Natural killer cell (primary cell): ENCODE results near the gene ZNF506. TPM values are rescaled to one million over a fixed set of nuclear protein-coding genes. Genes with fewer than 3 reads are reported as not detected.
"Not testable (repeated sequence)": the region's sequence is repeated elsewhere in the genome, so short reads cannot be mapped to it uniquely, and the experiment has no call there.

Experiments
- ATAC-seq, 3 donors: fragments of 150-1000 bp in 2 of 3; fragments of 200-7000 bp in 1 of 3; cut with Tn5 transposase; 1 replicate in 1 of 3; 2 replicates in 2 of 3; pipeline ENCODE4 v1.10.0; 2021; ENCODE audit warnings: mild to moderate bottlenecking in 2 of 3, moderate library complexity in 2 of 3
- DNase-seq, 2 donors: peaks; one replicate each; pipeline versions ENCODE4 v3.0.0 to v3.0.0-alpha.2; 2013 to 2021; ENCODE audit warnings: mixed read lengths in 1 of 2
- H3K27ac ChIP-seq: one replicate; pipeline ENCODE4 v1.5.1; 2013; ENCODE audit warnings: mild to moderate bottlenecking, low read length
- H3K27me3 ChIP-seq: one replicate; pipeline ENCODE4 v1.6.1; 2013; ENCODE audit warnings: low read length; ENCODE audit not compliant: control insufficient read depth, insufficient read depth
- H3K36me3 ChIP-seq: one replicate; pipeline ENCODE4 v1.6.1; 2013; ENCODE audit warnings: low read length; ENCODE audit not compliant: control insufficient read depth, insufficient read depth
- H3K4me1 ChIP-seq: one replicate; pipeline ENCODE4 v1.6.1; 2013; ENCODE audit warnings: low read length; ENCODE audit not compliant: control insufficient read depth, insufficient read depth
- H3K4me3 ChIP-seq: one replicate; pipeline ENCODE4 v1.5.1; 2013; ENCODE audit warnings: low read length
- H3K9me3 ChIP-seq: one replicate; pipeline ENCODE4 v1.6.1; 2013; ENCODE audit warnings: low read length; ENCODE audit not compliant: control insufficient read depth, insufficient read depth
- H3K27ac Mint-ChIP-seq, 2 donors: one replicate each; pipeline ENCODE4 v1.8.0; 2022; ENCODE audit warnings: mild to moderate bottlenecking in 2 of 2, mixed read lengths in 2 of 2, moderate library complexity in 1 of 2
- H3K27me3 Mint-ChIP-seq, 2 donors: one replicate each; pipeline ENCODE4 v1.8.0; 2022; ENCODE audit warnings: low read depth in 2 of 2, mixed read lengths in 2 of 2
- H3K36me3 Mint-ChIP-seq: one replicate; pipeline ENCODE4 v1.8.0; 2022; ENCODE audit warnings: mixed read lengths
- H3K4me1 Mint-ChIP-seq, 2 donors: one replicate each; pipeline ENCODE4 v1.8.0; 2022; ENCODE audit warnings: mixed read lengths in 2 of 2
- H3K4me3 Mint-ChIP-seq: one replicate; pipeline ENCODE4 v1.8.0; 2022; ENCODE audit warnings: mild to moderate bottlenecking, moderate library complexity, mixed read lengths
- H3K9me3 Mint-ChIP-seq, 2 donors: one replicate each; pipeline ENCODE4 v1.8.0; 2022; ENCODE audit warnings: mixed read lengths in 2 of 2
- CTCF ChIP-seq: fragments of 200-600 bp; IDR thresholded peaks from one replicate; pipeline ENCODE4 v1.8.0; 2022; ENCODE audit warnings: antibody characterized with exemption
- WGBS: methylation state at CpG from one replicate; pipeline ENCODE4 v1.1.7; 2013; ENCODE audit warnings: missing lambda C conversion rate; ENCODE audit not compliant: insufficient coverage; 5-methylcytosine and 5-hydroxymethylcytosine counted together
- intact Hi-C: fragments of 100-400 bp; cut with micrococcal nuclease; formaldehyde crosslinking; loops from one replicate; pipeline ENCODE4 v1.14.2; 2022
- total RNA-seq, 4 donors: library from RNA; stranded (reverse); fragments of 120-200 nt in 1 of 4; gene quantifications; one replicate each; pipeline versions ENCODE4 v1.2.3 to v1.2.4, GENCODE V29; 2013 to 2022

The ZNF506 gene
- total RNA-seq, 3 donors from 2014 or later (not counting 1 experiment from before 2014, with no cell fraction given), result 35.0 to 62.8 (median 44.0) TPM

GRCh38 chr19:19865750-19866610 lies 44.4 kb upstream of the ZNF506 start, which contains the start of gene ZNF253:
ZNF253 (plus strand) TSS chr19:19865882; CDS start chr19:19865997, 115 bp downstream.
- H3K4me1 ChIP-seq, result peaks cover 16% of the 10 kb centered on the region
- DNase-seq, result peak; percentile 94 to 96
- no peaks in the 10 kb centered on the region for H3K27me3 ChIP-seq
- no peaks in the 10 kb centered on the region for H3K36me3 ChIP-seq
- Mint-ChIP-seq H3K36me3 (no peaks in the 10 kb centered on the region), H3K4me1 (peaks cover 43 to 51% of the 10 kb centered on the region in 2 donors), H3K27me3 (peaks cover 0 to 3% of the 10 kb centered on the region in 2 donors), H3K4me3 (peak within 1 kb of the TSS; percentile 99), H3K27ac (peak within 1 kb of the TSS; percentile 97 to 98), H3K9me3 (no peaks in the 10 kb centered on the region)
- under 1% methylated on average over 40 of the region's 43 CpGs for WGBS
- ATAC-seq, result peak; percentile 88 to 97 (median 89)
- peak within 1 kb of the TSS; percentile 91 for H3K27ac ChIP-seq
- peak within 1 kb of the TSS; percentile 95 for H3K4me3 ChIP-seq
- no peak for TF ChIP-seq CTCF
- intact Hi-C loops, result loop anchor here (1.0 kb wide), 3 partner anchors 45 to 198 kb away; partner anchors contain the start of genes ZNF101 and ZNF506
- no peaks in the 10 kb centered on the region for H3K9me3 ChIP-seq

DNA sequence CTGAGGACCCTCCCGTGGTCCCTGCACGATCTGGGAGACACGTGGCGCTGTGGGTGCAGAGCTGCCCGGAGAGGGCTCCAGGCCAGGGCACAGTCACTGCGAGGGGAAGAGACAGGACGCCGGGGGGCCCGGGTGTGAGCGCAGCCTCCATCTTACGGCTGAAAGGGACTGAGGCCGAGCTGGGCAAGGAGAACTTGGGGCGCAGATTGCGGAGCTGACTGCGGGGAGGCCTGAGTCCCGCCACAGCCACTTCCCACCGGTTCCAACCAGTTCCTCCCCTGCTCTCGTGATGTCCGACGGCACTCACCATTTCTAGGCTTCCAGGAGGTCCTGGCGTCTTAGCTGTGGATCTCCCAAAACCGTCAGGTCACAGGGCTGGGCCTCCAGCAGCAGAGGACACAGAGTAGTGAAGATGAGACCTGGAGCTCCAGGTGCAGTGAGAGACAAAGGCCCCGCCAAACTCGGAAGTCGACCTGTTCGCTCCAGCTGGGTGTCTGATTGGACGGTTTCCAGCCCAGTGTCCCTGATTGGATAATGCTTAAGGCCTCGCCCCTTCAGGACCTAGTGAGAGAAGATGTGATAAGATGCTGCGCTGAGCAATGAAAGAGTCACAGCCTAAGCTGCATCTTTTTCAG lies 39.3 kb upstream of the ZNF506 start:
- TF ChIP-seq CTCF, result no peak
- Histone ChIP-seq H3K4me3 (peak overlapping the region; percentile 53), H3K27me3 (no peaks in the 10 kb centered on the region), H3K4me1 (peaks cover 9% of the 10 kb centered on the region), H3K9me3 (no peaks in the 10 kb centered on the region), H3K27ac (peak overlapping the region; percentile 24), H3K36me3 (no peaks in the 10 kb centered on the region)
- H3K27ac Mint-ChIP-seq, result peak overlapping the region; percentile 75 to 83
- intact Hi-C loops, result no loop called here
- DNase-seq (peak; percentile 30 to 69), ATAC-seq (peak; percentile 30 to 74 (median 42))
- peak overlapping the region; percentile 94 for H3K4me3 Mint-ChIP-seq
- 20% methylated on average over 29 of the region's 29 CpGs for WGBS
- H3K27me3 Mint-ChIP-seq, result peaks cover 0 to 8% of the 10 kb centered on the region in 2 donors
- H3K9me3 Mint-ChIP-seq, result no peaks in the 10 kb centered on the region
- no peaks in the 10 kb centered on the region for H3K36me3 Mint-ChIP-seq
- peaks cover 18 to 22% of the 10 kb centered on the region in 2 donors for H3K4me1 Mint-ChIP-seq

DNA sequence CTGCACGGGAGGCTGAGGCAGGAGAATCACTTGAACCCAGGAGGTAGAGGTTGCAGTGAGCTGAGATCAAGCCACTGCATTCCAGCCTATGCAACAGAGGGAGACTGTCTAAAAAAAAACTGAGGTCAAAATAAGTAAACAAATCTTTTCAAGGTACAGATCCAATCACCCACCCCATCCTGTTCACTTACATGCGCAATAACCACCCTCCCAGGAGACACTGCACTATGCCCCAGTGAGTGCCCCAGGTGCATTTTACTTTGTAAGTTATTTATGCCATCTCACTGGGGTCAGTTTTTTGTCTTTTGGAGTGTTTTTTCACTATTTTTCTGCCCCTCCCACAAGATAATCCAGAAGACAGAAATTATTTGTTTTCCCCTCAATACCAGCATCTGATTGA lies 37.2 kb upstream of the ZNF506 start:
- Histone ChIP-seq H3K36me3 (no peaks in the 10 kb centered on the region), H3K9me3 (no peaks in the 10 kb centered on the region), H3K27ac (no peak overlapping the region), H3K4me1 (peaks cover 5% of the 10 kb centered on the region), H3K27me3 (no peaks in the 10 kb centered on the region), H3K4me3 (no peak overlapping the region)
- intact Hi-C loops, result no loop called here
- Mint-ChIP-seq H3K9me3 (no peaks in the 10 kb centered on the region), H3K27me3 (peaks cover 0 to 8% of the 10 kb centered on the region in 2 donors), H3K4me3 (peak overlapping the region; percentile 9), H3K36me3 (no peaks in the 10 kb centered on the region), H3K27ac (no peak overlapping the region), H3K4me1 (peaks cover 9 to 14% of the 10 kb centered on the region in 2 donors)
- DNase-seq (no peak), ATAC-seq (no peak)
- WGBS, result 96% methylated on average over 2 of the region's 2 CpGs
- TF ChIP-seq CTCF, result no peak

DNA sequence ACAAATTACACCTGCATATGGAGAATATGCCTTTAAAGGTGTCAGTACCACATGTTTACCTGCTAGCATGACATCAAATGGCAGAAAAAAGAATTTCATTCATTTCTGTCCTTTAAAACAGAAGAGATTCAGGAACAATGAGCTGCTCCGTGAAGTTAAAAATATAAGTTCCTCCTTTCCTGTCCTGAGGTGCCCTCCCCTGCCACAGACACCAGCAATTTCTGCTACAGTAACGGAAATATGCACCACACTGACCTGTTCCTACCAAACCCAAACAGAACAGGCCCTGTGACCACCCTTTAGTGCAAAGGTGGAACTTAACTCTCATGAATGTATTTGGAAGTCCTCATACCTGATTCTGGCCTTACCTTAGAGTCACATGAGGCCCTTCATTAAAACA lies 30.2 kb upstream of the ZNF506 start:
- H3K4me1 ChIP-seq, H3K27me3 Mint-ChIP-seq, H3K36me3 ChIP-seq, H3K27ac ChIP-seq, H3K9me3 Mint-ChIP-seq, H3K36me3 Mint-ChIP-seq, H3K4me1 Mint-ChIP-seq, H3K4me3 Mint-ChIP-seq, H3K9me3 ChIP-seq, H3K27ac Mint-ChIP-seq, intact Hi-C loops, H3K27me3 ChIP-seq, ATAC-seq, H3K4me3 ChIP-seq, DNase-seq: not testable (repeated sequence)
- 26% methylated on average over 2 of the region's 2 CpGs for WGBS
